ENCODE results near the gene SPN.
"Not testable (repeated sequence)": the region's sequence is repeated elsewhere in the genome, so short reads cannot be mapped to it uniquely, and the experiment has no call there.

DNA sequence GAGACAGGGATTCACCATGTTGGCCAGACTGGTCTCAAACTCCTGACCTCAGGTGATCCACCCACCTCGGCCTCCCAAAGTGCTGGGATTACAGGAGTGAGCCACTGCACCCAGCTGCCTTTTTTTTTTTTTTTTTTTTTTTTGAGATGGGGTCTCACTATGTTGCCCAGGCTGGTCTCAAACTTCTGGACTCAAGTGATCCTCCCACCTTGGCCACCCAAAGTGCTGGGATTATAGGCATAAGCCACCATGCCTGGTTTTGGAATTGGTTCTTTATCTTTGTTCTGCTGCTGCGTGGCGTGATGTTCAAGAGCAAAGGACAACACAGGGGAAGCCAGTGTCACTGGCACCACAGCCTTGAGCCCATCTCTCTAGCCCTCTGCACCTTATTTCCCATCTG, 32.6 kb downstream of the SPN start:
- TF ChIP-seq, protein P1, sequence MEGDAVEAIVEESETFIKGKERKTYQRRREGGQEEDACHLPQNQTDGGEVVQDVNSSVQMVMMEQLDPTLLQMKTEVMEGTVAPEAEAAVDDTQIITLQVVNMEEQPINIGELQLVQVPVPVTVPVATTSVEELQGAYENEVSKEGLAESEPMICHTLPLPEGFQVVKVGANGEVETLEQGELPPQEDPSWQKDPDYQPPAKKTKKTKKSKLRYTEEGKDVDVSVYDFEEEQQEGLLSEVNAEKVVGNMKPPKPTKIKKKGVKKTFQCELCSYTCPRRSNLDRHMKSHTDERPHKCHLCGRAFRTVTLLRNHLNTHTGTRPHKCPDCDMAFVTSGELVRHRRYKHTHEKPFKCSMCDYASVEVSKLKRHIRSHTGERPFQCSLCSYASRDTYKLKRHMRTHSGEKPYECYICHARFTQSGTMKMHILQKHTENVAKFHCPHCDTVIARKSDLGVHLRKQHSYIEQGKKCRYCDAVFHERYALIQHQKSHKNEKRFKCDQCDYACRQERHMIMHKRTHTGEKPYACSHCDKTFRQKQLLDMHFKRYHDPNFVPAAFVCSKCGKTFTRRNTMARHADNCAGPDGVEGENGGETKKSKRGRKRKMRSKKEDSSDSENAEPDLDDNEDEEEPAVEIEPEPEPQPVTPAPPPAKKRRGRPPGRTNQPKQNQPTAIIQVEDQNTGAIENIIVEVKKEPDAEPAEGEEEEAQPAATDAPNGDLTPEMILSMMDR (IDR thresholded peaks at IDR 0.05; ENCODE audit: borderline replicate concordance, extremely low read depth, low read length, poor library complexity, severe bottlenecking), result not testable (repeated sequence)
- not testable (repeated sequence) for TF ChIP-seq EZH2 (IDR thresholded peaks at IDR 0.05; ENCODE audit: borderline replicate concordance, low read depth, low read length, severe bottlenecking)

Measured in DND-41 (cell line).